Pancreas (tissue), 10 donors: ENCODE data around the gene SKP2. TPM values are rescaled to one million over a fixed set of nuclear protein-coding genes. Genes with fewer than 3 reads are reported as not detected.

Source experiments
- ATAC-seq, 4 donors: fragments of 200-7000 bp; cut with Tn5 transposase; one replicate each; pipeline versions ENCODE4 v1.8.0 to v1.9.1; 2020; ENCODE audit warnings: mild to moderate bottlenecking in 4 of 4, moderate library complexity in 4 of 4
- DNase-seq, 6 donors: peaks; one replicate each; pipeline ENCODE4 v3.0.0-alpha.2; 2020
- FAIRE-seq: peaks from 2 replicates; lab custom pipeline; 2012; peaks lifted over from hg19 to GRCh38; lab: Jason Lieb, UNC
- H3K27ac ChIP-seq, 4 donors: fragments of 200-600 bp; sonication (generic); 1 replicate in 3 of 4; 2 replicates in 1 of 4; pipeline versions ENCODE4 v1.5.0 to v1.8.0; 2020
- H3K27me3 ChIP-seq, 4 donors: fragments of 200-600 bp; one replicate each; pipeline ENCODE4 v1.8.0; 2021
- H3K36me3 ChIP-seq, 3 donors: fragments of 200-600 bp; sonication (generic) in 1 of 3; one replicate each; pipeline versions ENCODE4 v1.5.0 to v1.8.0; 2020 to 2021
- H3K4me1 ChIP-seq, 3 donors: fragments of 200-600 bp; one replicate each; pipeline ENCODE4 v1.8.0; 2021
- H3K4me3 ChIP-seq, 4 donors: fragments of 200-600 bp; sonication (generic) in 2 of 4; one replicate each; pipeline versions ENCODE4 v1.5.0 to v1.8.0; 2020 to 2021
- H3K9me3 ChIP-seq, 4 donors: fragments of 200-600 bp; one replicate each; pipeline ENCODE4 v1.8.0; 2021
- WGBS, 2 donors: extraction: QIAGEN DNeasy Blood & Tissue Kit; methylation state at CpG; one replicate each; pipeline ENCODE4 v1.1.7; 2013; 5-methylcytosine and 5-hydroxymethylcytosine counted together
- intact Hi-C, 3 donors: fragments of 100-400 bp; cut with DNase I; formaldehyde crosslinking; loops; one replicate each; pipeline versions ENCODE4 v1.11.1 to v1.14.2; 2022
- polyA plus RNA-seq, 2 donors: library from polyadenylated mRNA; stranded (reverse); fragments of 200-250 nt; gene quantifications; one replicate each; pipeline ENCODE4 v1.2.3, GENCODE V29; 2013
- total RNA-seq, 6 donors: library from RNA; stranded (reverse); fragmentation: NEBNext Ultra II Directional in 4 of 6; extraction: Animal tissue kit (Norgen Biotek cat#: 25700) in 4 of 6; gene quantifications; one replicate each; pipeline versions ENCODE4 v1.2.1 to v1.2.4, GENCODE V29; 2021 to 2023
- TF ChIP-seq, protein P1 (sequence below), 4 donors: fragments of 200-600 bp; sonication (generic) in 3 of 4; IDR thresholded peaks; one replicate each; pipeline versions ENCODE4 v1.5.0 to v1.8.0; 2021; ENCODE audit warnings: antibody characterized with exemption in 4 of 4
- donor health status: healthy with polysubstance abuse.
- donor health status: DM: no; HTN: no; CAD: no; lungs with moderate emphysema.
- donor health status: DM: no; HTN: no; CAD: no.
- donor health status: control.
- donor health status: control.
- donor health status: Bipolar disorder and iron deficiency.
- donor health status: DM: yes; HTN: yes; CAD: no.
- donor health status: DM: no; HTN: no; CAD: no.
- donor health status: DM: no; HTN: no; CAD: no.
- donor health status: DM: yes; HTN: yes; CAD: no.

Gene SKP2
- total and polyA plus RNA-seq, 8 donors: 1.5 to 8.7 (median 4.0) TPM

- H3K27me3 ChIP-seq: no peaks in the 10 kb centered on the region
- H3K4me3 ChIP-seq: no peak overlapping the region
- intact Hi-C loops: no loop called here
- FAIRE-seq (no peak), DNase-seq (no peak), ATAC-seq (no peak)
- H3K4me1 ChIP-seq: no peaks in the 10 kb centered on the region
- H3K36me3 ChIP-seq: peaks cover 0 to 57% (median 11%) of the 10 kb centered on the region in 3 donors
- no peaks in the 10 kb centered on the region for H3K9me3 ChIP-seq
- H3K27ac ChIP-seq: no peak overlapping the region
- WGBS, 2 donors: 83 to 93% methylated on average over 4 of the region's 4 CpGs
- TF ChIP-seq, protein P1, sequence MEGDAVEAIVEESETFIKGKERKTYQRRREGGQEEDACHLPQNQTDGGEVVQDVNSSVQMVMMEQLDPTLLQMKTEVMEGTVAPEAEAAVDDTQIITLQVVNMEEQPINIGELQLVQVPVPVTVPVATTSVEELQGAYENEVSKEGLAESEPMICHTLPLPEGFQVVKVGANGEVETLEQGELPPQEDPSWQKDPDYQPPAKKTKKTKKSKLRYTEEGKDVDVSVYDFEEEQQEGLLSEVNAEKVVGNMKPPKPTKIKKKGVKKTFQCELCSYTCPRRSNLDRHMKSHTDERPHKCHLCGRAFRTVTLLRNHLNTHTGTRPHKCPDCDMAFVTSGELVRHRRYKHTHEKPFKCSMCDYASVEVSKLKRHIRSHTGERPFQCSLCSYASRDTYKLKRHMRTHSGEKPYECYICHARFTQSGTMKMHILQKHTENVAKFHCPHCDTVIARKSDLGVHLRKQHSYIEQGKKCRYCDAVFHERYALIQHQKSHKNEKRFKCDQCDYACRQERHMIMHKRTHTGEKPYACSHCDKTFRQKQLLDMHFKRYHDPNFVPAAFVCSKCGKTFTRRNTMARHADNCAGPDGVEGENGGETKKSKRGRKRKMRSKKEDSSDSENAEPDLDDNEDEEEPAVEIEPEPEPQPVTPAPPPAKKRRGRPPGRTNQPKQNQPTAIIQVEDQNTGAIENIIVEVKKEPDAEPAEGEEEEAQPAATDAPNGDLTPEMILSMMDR (IDR thresholded peaks at IDR 0.05): no peak
These were observed 48.6 kb downstream of the SKP2 start for GRCh38 chr5:36200513-36200912.

DNA sequence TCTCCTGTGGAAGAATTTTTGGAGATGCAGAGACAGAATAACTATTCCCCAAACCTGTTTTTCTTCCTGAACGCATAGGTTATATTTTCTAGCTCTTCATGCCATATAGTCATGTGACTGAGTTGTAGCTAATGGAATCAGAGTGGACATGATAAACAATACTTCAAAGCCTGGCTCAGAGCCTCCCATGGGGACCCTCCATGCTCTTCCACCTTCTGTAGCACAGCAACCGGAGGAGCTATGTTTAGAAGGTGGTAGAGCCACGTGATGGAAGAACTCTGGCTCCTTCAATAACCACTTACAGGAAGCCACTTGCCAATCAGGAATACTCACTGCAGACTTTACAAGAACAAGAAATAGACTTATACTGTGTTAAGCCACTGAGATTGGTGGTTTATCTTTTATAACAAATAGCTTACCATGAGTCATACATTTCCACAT lies 50.6 kb downstream of the SKP2 start:
- Histone ChIP-seq H3K36me3 (peaks cover 0 to 39% (median 0%) of the 10 kb centered on the region in 3 donors), H3K27ac (no peak overlapping the region), H3K4me1 (no peaks in the 10 kb centered on the region), H3K4me3 (no peak overlapping the region), H3K9me3 (no peaks in the 10 kb centered on the region), H3K27me3 (no peaks in the 10 kb centered on the region)
- intact Hi-C loops: no loop called here
- WGBS, 2 donors: 68 to 72% methylated on average over 3 of the region's 3 CpGs
- DNase-seq (no peak), ATAC-seq (no peak), FAIRE-seq (no peak)
- TF ChIP-seq, protein P1 (IDR thresholded peaks at IDR 0.05): no peak

- intact Hi-C loops: no loop called here
- ATAC-seq: no peak
- no peak overlapping the region for H3K27ac ChIP-seq
- TF ChIP-seq, protein P1 (IDR thresholded peaks at IDR 0.05): no peak
- no peak for FAIRE-seq
- H3K9me3 ChIP-seq: no peaks in the 10 kb centered on the region
- DNase-seq: no peak
- no peaks in the 10 kb centered on the region for H3K4me1 ChIP-seq
- no peak overlapping the region for H3K4me3 ChIP-seq
- 88 to 95% methylated on average over 2 of the region's 2 CpGs for whole genome bisulfite sequencing, 2 donors
- no peaks in the 10 kb centered on the region for H3K27me3 ChIP-seq
- peaks cover 0 to 27% (median 0%) of the 10 kb centered on the region in 3 donors for H3K36me3 ChIP-seq
These were observed 53.4 kb downstream of the SKP2 start for GRCh38 chr5:36205329-36205728.

GRCh38 chr5:36206913-36207312 lies 55.0 kb downstream of the SKP2 start:
- TF ChIP-seq, protein P1 (IDR thresholded peaks at IDR 0.05): no peak
- intact Hi-C loops: no loop called here
- FAIRE-seq: no peak
- no peak for DNase-seq
- Histone ChIP-seq H3K27me3 (no peaks in the 10 kb centered on the region), H3K9me3 (no peaks in the 10 kb centered on the region), H3K36me3 (peaks cover 0 to 28% (median 0%) of the 10 kb centered on the region in 3 donors), H3K4me3 (no peak overlapping the region), H3K27ac (no peak overlapping the region), H3K4me1 (no peaks in the 10 kb centered on the region)
- no peak for ATAC-seq

GRCh38 chr5:36208786-36209185 lies 56.9 kb downstream of the SKP2 start:
- Histone ChIP-seq H3K27me3 (no peaks in the 10 kb centered on the region), H3K4me1 (no peaks in the 10 kb centered on the region), H3K4me3 (no peak overlapping the region), H3K36me3 (peaks cover 0 to 24% (median 0%) of the 10 kb centered on the region in 3 donors), H3K9me3 (no peaks in the 10 kb centered on the region), H3K27ac (no peak overlapping the region)
- ATAC-seq (no peak), FAIRE-seq (no peak), DNase-seq (no peak)
- intact Hi-C loops: no loop called here
- WGBS, 2 donors: 95% methylated on average over 2 of the region's 2 CpGs
- TF ChIP-seq, protein P1 (IDR thresholded peaks at IDR 0.05): no peak
